ENCODE results near the gene MYO9B.

The MYO9B gene

DNA sequence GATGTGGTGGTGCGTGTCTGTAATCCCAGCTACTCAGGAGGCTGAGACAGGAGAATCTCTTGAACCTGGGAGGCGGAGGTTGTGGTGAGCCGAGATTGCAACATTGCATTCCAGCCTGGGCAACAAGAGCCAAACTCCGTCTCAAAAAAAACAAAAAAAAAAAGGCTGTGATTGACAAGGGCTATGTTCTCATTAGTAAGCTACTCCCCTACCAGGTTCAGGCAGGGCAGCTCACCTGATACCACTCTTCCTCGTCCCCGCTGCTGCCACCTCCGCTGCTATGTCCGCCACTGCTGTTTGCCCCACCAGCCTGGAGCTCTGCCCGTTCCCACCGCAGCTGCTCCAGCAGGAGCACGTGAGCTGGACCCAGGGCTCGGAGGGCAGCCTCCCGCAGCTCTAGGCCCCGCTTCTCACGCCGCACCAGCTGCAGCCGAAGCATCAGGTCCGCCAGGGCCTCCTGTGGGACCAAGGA lies 179.6 kb downstream of the MYO9B start:
- Histone ChIP-seq H3K4me3 (ENCODE audit: low read depth, low read length, poor library complexity, severe bottlenecking) (no peak overlapping the region), H3F3A (ENCODE audit: insufficient read depth, low read length) (no peaks in the 10 kb centered on the region), H3K9me2 (ENCODE audit: low read depth, low read length) (no peaks in the 10 kb centered on the region), H3K27ac (ENCODE audit: low read depth, low read length, poor library complexity, severe bottlenecking) (no peak overlapping the region), H3K36me3 (ENCODE audit: insufficient read depth, low read length) (no peaks in the 10 kb centered on the region), H3K4me1 (ENCODE audit: insufficient read depth, low read length, severe bottlenecking) (no peaks in the 10 kb centered on the region), H4K20me1 (ENCODE audit: insufficient read depth, low read length) (no peaks in the 10 kb centered on the region), H3K27me3 (ENCODE audit: insufficient read depth, low read length) (peaks cover 5% of the 10 kb centered on the region; the same call in 1 of the 2 replicates), H3K79me2 (ENCODE audit: insufficient read depth, low read length) (no peaks in the 10 kb centered on the region), H3K4me2 (ENCODE audit: low read length) (no peak overlapping the region), H3K9me3 (ENCODE audit: low read length) (no peaks in the 10 kb centered on the region), H2AFZ (ENCODE audit: low read length) (no peak overlapping the region), H3K9ac (ENCODE audit: low read length) (no peak overlapping the region)
- no peak for TF ChIP-seq EZH2 (IDR thresholded peaks at IDR 0.05; ENCODE audit: borderline replicate concordance, low read length)
- TF ChIP-seq, protein P1, sequence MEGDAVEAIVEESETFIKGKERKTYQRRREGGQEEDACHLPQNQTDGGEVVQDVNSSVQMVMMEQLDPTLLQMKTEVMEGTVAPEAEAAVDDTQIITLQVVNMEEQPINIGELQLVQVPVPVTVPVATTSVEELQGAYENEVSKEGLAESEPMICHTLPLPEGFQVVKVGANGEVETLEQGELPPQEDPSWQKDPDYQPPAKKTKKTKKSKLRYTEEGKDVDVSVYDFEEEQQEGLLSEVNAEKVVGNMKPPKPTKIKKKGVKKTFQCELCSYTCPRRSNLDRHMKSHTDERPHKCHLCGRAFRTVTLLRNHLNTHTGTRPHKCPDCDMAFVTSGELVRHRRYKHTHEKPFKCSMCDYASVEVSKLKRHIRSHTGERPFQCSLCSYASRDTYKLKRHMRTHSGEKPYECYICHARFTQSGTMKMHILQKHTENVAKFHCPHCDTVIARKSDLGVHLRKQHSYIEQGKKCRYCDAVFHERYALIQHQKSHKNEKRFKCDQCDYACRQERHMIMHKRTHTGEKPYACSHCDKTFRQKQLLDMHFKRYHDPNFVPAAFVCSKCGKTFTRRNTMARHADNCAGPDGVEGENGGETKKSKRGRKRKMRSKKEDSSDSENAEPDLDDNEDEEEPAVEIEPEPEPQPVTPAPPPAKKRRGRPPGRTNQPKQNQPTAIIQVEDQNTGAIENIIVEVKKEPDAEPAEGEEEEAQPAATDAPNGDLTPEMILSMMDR (IDR thresholded peaks at IDR 0.05; ENCODE audit: low read length), result no peak

GRCh38 chr19:17256130-17256529 lies 180.6 kb downstream of the MYO9B start:
- Histone ChIP-seq H3K27me3 (ENCODE audit: insufficient read depth, low read length) (peaks cover 5% of the 10 kb centered on the region; the same call in 1 of the 2 replicates), H3F3A (ENCODE audit: insufficient read depth, low read length) (no peaks in the 10 kb centered on the region), H3K9me2 (ENCODE audit: low read depth, low read length) (no peaks in the 10 kb centered on the region), H3K36me3 (ENCODE audit: insufficient read depth, low read length) (no peaks in the 10 kb centered on the region), H3K4me3 (ENCODE audit: low read depth, low read length, poor library complexity, severe bottlenecking) (no peak overlapping the region), H3K4me2 (ENCODE audit: low read length) (no peak overlapping the region), H3K79me2 (ENCODE audit: insufficient read depth, low read length) (no peaks in the 10 kb centered on the region), H3K9me3 (ENCODE audit: low read length) (no peaks in the 10 kb centered on the region), H4K20me1 (ENCODE audit: insufficient read depth, low read length) (no peaks in the 10 kb centered on the region), H3K9ac (ENCODE audit: low read length) (no peak overlapping the region), H3K27ac (ENCODE audit: low read depth, low read length, poor library complexity, severe bottlenecking) (no peak overlapping the region), H3K4me1 (ENCODE audit: insufficient read depth, low read length, severe bottlenecking) (peaks cover 6% of the 10 kb centered on the region), H2AFZ (ENCODE audit: low read length) (no peak overlapping the region)
- TF ChIP-seq, protein P1 (IDR thresholded peaks at IDR 0.05; ENCODE audit: low read length), result no peak
- TF ChIP-seq EZH2 (IDR thresholded peaks at IDR 0.05; ENCODE audit: borderline replicate concordance, low read length), result no peak

GRCh38 chr19:17259118-17259780 lies 183.7 kb downstream of the MYO9B start:
- H3F3A ChIP-seq (ENCODE audit: insufficient read depth, low read length), result no peaks in the 10 kb centered on the region
- no peaks in the 10 kb centered on the region for H3K36me3 ChIP-seq (ENCODE audit: insufficient read depth, low read length)
- no peak overlapping the region for H3K9ac ChIP-seq (ENCODE audit: low read length)
- H4K20me1 ChIP-seq (ENCODE audit: insufficient read depth, low read length), result no peaks in the 10 kb centered on the region
- H2AFZ ChIP-seq (ENCODE audit: low read length), result no peak overlapping the region
- H3K4me3 ChIP-seq (ENCODE audit: low read depth, low read length, poor library complexity, severe bottlenecking), result no peak overlapping the region
- no peaks in the 10 kb centered on the region for H3K9me2 ChIP-seq (ENCODE audit: low read depth, low read length)
- no peak overlapping the region for H3K4me2 ChIP-seq (ENCODE audit: low read length)
- no peak for TF ChIP-seq EZH2 (IDR thresholded peaks at IDR 0.05; ENCODE audit: borderline replicate concordance, low read length)
- TF ChIP-seq, protein P1 (IDR thresholded peaks at IDR 0.05; ENCODE audit: low read length), result no peak
- no peak overlapping the region for H3K27ac ChIP-seq (ENCODE audit: low read depth, low read length, poor library complexity, severe bottlenecking)
- H3K4me1 ChIP-seq (ENCODE audit: insufficient read depth, low read length, severe bottlenecking), result peaks cover 14% of the 10 kb centered on the region
- no peaks in the 10 kb centered on the region for H3K79me2 ChIP-seq (ENCODE audit: insufficient read depth, low read length)
- H3K9me3 ChIP-seq (ENCODE audit: low read length), result no peaks in the 10 kb centered on the region
- peaks cover 5% of the 10 kb centered on the region; the same call in 1 of the 2 replicates for H3K27me3 ChIP-seq (ENCODE audit: insufficient read depth, low read length)
